Amniotic stem cell (primary cell): ENCODE measurements around the gene IL1F10.

Experiments
- DNase-seq: peaks from one replicate; lab custom pipeline; 2025; lab: John Stamatoyannopoulos, UW

Gene IL1F10

GRCh38 chr2:113058998-113059960, 8.5 kb upstream of the IL1F10 start, which contains the start of gene IL36RN:
Gene IL36RN, plus strand, starts transcription at chr2:113059198. Its CDS starts 241 bp downstream, at chr2:113059439.
- no peak for DNase-seq

DNA sequence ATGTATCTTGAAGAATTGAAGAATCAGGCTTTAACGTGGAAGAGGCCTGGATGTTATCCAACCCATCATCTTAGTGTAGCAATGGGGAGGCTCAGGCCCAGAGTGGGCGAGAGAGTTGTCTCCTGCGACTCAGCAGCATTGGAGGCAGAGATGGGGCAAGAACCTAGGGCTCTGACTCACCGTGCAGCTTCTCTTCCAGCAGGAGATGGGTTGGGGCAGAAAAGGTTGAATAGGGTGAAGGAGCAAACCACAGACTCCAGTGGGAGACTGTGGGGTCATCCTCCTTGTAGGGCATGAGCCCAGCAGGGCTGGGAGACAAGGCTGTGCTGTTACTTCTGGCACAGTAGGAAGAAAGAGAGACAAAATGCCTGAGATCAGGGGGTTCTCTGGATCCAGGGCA, 7.4 kb upstream of the IL1F10 start:
- no peak for DNase-seq

GRCh38 chr2:113060796-113061195, 7.0 kb upstream of the IL1F10 start:
- no peak for DNase-seq

GRCh38 chr2:113061241-113061640, 6.5 kb upstream of the IL1F10 start:
- no peak for DNase-seq

DNA sequence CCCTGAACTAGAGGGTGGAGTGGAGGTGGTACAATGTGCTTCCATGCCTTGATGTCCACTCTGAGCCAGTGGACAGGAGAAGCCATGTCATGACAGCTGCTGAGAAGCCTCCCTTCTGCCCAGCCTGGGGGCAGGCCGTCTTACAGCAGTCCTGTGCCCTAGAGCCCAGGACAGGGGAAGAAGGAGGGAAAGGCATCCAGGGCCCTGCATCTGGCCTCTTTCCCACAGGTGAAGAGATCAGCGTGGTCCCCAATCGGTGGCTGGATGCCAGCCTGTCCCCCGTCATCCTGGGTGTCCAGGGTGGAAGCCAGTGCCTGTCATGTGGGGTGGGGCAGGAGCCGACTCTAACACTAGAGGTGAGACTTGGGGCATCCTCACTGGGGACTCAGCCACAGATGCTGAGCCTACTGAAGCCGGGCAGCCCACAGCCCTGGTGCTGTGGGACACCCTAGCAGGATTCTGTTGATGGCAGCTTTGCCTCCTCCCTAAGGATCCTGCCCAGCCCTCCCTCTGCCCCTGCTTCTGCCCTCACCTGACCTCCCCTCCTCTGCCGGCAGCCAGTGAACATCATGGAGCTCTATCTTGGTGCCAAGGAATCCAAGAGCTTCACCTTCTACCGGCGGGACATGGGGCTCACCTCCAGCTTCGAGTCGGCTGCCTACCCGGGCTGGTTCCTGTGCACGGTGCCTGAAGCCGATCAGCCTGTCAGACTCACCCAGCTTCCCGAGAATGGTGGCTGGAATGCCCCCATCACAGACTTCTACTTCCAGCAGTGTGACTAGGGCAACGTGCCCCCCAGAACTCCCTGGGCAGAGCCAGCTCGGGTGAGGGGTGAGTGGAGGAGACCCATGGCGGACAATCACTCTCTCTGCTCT, 5.6 kb upstream of the IL1F10 start:
- no peak for DNase-seq

DNA sequence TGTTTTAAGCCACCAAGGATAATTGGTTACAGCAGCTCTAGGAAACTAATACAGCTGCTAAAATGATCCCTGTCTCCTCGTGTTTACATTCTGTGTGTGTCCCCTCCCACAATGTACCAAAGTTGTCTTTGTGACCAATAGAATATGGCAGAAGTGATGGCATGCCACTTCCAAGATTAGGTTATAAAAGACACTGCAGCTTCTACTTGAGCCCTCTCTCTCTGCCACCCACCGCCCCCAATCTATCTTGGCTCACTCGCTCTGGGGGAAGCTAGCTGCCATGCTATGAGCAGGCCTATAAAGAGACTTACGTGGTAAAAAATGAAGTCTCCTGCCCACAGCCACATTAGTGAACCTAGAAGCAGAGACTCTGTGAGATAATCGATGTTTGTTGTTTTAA, 3.5 kb upstream of the IL1F10 start:
- no peak for DNase-seq

DNA sequence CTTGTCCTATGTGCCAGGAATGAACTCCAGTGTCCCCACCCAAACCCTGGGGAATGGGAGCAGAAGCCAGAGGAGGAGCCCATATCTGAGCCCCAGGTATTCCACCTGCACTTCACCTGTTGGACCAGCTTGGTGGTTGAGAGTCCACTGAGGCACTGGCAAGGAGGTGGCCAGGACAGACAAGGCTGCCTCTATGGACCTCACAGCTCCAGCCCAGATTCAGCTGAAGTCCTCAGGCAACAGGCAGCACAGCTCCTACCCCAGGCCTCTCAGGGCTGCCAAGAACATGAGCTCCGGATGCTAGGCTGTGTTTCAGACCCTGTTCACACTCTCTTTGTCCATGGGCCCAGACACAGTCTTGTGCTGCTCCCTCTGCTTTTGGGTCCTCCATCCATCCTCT, 2.9 kb upstream of the IL1F10 start:
- DNase-seq, result no peak

GRCh38 chr2:113068249-113068648, 479 bp downstream of the IL1F10 start:
- no peak for DNase-seq

DNA sequence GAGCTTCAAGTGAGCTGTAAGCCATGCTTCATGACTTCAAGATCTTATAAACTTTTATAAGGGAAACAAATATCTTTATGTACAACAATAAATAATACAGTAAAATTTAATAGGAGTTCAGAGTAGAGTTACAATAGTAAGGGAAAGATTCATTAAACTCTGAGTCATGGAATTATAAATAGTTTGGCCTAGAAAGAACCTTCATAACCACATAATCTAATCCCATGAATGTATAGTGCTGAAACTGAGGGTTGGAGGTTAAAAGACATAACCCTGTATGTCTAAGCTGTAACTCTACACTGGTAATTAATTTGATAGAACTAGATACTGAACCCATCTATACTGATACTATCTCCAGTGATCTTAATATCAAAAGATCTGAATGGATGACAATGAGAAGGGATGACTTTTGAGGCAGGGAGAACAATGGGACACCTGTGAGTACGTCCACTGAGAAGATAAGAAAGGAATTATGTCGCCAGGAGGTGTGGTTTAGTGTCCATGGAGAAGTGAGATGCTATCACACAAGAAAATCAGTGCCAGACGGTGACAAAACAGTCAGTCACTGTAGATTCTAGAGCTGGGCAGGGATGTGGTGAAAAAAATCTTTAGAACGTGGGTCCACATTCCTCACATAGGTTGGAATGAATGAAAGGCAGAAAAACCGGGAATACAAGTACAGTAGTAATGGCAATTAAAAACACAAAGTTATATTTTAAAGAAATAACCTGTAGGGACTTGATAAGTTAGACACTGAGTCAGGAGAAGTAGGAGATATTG, 1.1 kb downstream of the IL1F10 start:
- DNase-seq, result no peak

GRCh38 chr2:113069676-113070605, 2.2 kb downstream of the IL1F10 start:
- no peak for DNase-seq

DNA sequence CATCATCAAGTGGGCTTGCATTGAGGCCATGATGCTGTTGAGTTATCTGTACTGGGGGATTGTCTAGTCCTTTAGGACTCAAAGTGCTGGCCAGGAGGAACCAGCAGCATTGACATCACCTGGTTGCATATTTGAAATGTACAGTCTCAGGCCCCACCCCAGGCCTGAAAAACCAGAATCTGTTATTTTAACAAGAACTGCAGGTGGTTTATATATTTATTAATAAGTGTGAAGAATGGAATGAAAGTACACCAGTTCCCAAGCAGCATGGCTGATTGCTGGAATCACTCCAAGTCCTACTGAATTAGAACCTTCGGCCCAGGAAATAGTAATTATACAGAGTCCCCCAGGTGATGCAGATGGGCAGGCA, 2.8 kb downstream of the IL1F10 start:
- DNase-seq, result no peak

DNA sequence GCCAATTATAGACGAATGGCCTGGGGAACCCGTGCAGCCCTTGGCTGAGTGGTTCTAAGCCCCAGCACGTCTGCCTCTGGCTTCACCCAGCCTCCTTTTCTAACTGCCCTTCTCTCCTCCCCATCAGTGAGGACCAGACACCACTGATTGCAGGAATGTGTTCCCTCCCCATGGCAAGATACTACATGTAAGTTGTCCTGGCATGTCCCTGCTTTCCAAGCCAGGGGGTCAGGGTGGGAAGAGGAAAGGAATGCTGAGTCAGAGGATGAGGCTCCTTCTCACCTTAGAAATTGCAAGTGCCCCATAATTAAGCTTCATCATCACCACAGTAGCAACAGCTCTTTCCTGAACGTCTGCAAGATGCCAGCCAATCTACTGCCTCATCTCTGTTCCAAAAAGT, 4.8 kb downstream of the IL1F10 start:
- DNase-seq, result no peak

DNA sequence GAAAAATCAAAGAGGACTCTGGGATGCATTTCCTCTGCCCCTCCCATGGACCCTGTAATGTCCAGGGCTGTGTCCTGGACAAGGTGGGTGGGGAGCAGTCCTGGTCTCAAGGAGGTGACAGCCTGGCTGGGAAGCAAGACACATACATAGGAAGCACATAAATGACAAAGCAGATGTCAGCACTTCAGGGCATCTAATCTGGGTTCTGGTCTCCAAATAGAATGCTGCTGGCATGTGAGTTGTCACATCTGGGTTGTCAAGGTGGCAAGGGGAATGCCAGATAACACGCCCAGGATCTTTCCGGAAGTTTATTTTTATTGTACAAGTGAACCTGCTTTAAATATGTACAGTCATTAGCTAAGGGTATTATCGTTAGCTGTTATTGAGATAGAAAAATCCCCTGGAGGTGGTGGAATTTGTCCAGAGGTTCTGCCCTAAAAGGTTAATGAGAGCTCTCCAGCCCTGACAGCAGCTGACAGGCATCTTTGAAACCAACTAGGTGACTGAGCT, 5.6 kb downstream of the IL1F10 start:
- DNase-seq, result no peak

DNA sequence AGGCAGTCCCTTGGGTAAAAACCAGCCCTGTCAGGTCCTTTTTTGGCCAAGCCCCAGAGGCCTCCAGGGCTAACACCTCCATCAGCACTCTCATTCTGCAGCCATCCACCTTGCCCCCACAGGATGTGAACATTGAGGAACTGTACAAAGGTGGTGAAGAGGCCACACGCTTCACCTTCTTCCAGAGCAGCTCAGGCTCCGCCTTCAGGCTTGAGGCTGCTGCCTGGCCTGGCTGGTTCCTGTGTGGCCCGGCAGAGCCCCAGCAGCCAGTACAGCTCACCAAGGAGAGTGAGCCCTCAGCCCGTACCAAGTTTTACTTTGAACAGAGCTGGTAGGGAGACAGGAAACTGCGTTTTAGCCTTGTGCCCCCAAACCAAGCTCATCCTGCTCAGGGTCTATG, 7.3 kb downstream of the IL1F10 start:
- DNase-seq, result no peak

DNA sequence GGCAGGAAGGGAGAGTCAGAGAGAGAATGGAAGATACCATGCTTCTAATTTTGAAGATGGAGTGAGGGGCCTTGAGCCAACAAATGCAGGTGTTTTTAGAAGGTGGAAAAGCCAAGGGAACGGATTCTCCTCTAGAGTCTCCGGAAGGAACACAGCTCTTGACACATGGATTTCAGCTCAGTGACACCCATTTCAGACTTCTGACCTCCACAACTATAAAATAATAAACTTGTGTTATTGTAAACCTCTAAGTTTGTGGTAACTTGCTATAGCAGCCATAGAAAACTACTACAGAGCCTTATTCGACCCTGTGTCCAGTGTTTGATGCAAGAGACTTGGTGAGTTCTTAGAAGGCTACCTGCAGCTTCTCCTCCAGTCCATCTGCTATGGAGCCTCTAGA, 7.8 kb downstream of the IL1F10 start:
- DNase-seq, result no peak

DNA sequence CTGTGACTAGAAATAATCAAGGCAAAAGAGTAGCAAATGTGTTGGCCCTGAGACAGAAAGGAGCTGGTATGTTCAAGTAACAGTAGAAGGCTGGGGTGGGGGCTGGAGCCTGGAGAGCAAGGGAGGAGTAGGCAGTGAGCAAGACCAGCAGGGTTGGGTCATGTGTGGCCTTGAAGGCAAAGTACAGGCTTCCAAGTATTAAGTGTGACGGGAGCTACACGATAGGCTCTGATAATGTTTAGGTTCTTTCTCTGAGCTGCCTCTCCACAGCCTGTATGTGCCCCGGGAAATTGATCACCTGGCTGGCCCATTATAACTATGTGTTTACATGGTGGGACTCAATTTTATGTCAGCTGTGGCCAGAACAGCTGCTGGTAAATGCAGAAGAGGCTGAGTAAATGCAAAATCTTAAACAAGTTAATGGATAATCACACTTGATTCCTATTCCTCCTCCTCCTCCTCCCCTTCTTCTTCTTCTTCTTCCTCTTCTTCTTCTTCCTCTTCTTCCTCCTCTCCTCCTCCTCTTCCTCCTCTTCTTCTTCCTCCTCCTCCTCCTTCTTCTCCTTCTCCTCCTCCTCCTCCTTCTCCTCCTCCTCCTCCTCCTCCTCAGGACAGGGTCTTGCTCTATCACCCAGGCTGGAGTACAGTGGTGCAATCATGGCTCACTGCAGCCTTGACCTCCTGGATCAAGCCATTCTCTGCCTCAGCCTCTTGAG, 9.3 kb downstream of the IL1F10 start:
- no peak for DNase-seq

GRCh38 chr2:113077921-113078320, 10.2 kb downstream of the IL1F10 start:
- no peak for DNase-seq

GRCh38 chr2:113078350-113078839, 10.6 kb downstream of the IL1F10 start:
- no peak for DNase-seq

GRCh38 chr2:113079131-113079530, 11.4 kb downstream of the IL1F10 start:
- no peak for DNase-seq

- no peak for DNase-seq
Measured at GRCh38 chr2:113080134-113080533, 12.4 kb downstream of the IL1F10 start.
